LHCN-M2 (cell line): Measurements from ENCODE around the gene LGR6. TPM values are rescaled to one million over a fixed set of nuclear protein-coding genes. Genes with fewer than 3 reads are reported as not detected.
A peak's percentile ranks its signal among the peaks of the same experiment; 100 is the strongest.

Experiments used
- DNase-seq: peaks from one replicate; pipeline ENCODE4 v3.0.0-alpha.2; 2012; ENCODE audit warnings: low read depth
- total RNA-seq: library from RNA; depleted of rRNA; stranded (reverse); fragments of >200 nt; gene quantifications from 2 replicates; pipeline ENCODE4 v1.2.3, GENCODE V29; 2014

The LGR6 gene
- total RNA-seq, 1 experiment from 2014 or later = not detected

- DNase-seq = no peak
Observed at GRCh38 chr1:202263628-202264027, 70.0 kb downstream of the LGR6 start.

GRCh38 chr1:202264300-202264699, 70.7 kb downstream of the LGR6 start:
- no peak for DNase-seq

DNA sequence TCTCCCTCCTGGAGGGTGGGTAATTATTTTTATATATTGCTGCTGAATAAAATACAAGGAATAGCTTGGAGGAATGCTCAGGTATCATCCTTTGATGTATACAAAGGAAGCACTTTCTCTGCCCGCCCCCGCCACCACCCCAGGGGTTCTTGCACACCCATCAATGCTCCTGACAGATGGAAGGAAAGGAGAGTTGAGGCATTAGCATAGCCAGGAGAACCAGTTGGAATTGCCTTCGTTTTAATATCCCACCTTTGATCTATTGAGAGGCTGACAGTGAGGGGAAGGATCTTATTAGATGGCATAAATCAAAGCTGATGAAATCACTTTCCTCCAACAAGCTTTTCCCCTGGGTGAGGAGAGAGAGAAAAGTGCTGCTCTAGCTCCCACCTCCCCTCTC, 71.1 kb downstream of the LGR6 start:
- no peak for DNase-seq

- no peak for DNase-seq
Observed at GRCh38 chr1:202266061-202266765, 72.6 kb downstream of the LGR6 start.

GRCh38 chr1:202268032-202268431, 74.4 kb downstream of the LGR6 start:
- no peak for DNase-seq

- DNase-seq = no peak
Observed at GRCh38 chr1:202268817-202269216, 75.2 kb downstream of the LGR6 start.

DNA sequence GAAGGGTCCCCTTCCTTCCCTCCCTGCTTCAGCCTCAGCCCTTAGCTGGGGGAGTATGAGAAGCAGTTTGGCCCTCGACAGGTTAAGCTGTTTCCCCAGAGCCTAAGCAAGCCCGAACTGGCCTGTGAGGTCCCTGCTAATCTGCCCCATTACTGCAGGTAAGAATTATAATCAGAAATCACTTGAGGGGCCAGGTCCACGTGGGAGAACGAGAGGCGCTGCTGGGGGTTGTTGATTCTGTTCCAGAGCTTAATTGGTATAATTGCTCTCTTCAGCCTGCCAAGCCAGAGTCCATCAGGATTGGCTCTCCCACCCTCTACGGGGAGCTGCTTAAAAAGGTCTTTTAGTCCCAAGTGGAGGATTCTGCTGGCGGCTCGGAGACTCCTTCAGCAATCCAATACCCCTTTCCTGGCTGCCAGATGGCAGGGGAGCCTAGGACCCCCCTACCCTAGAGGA, 77.3 kb downstream of the LGR6 start:
- no peak for DNase-seq

DNA sequence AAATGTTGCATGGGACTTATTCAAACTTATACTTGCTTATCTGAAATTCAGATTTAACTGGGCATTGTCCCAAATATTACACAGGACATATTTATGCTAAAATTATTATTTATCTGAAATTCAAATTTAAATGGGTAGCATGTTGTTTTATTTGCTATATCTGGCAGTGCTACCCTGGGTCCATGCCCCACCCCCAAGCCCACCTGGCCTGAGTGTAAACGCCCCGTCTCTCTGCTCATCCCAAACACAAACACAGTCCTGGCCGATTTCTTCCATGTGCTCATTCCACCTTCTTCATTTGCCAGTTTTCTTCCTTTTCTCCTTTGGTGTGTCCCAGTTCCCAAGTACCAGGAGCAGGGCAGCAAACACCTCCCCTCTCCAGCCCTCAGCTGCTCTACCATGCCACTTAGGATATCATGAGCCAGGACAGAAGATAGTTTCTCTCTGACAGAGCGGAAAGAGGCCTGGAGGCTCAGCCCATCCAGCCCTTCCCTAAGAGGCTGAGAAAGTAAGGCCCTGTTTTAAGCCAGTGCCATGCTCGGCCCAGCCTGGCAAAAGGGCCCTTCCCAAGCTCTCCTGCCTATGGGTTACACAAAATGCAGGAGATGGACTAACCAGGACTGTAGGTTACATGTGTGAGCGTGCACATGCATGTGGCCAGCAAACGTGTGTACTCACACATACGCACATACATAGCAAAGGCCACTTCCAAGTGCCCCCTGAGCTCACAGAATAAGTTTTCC, 78.7 kb downstream of the LGR6 start:
- DNase-seq = no peak

DNA sequence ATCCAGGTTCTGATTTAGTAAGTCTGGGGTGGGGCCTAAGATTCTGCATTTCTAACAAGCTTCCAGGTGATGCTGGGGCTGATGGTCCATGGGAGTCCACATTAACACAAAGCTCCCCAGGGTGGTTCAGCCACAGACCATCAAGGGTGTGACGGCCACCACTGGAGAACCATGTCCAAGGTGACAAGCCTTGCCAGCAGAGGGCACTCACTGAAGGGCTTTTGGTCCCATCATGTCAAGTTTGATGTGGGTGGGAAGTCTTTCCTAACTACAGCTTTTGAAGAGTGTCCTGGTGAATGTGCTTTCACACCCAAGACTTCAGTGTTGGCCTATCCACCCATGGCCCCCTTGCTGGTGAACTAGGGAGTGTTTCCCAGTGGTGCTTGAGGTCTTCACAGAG, 81.0 kb downstream of the LGR6 start:
- DNase-seq = peak; percentile 30

- DNase-seq = no peak
Observed at GRCh38 chr1:202275061-202275770, 81.6 kb downstream of the LGR6 start.

DNA sequence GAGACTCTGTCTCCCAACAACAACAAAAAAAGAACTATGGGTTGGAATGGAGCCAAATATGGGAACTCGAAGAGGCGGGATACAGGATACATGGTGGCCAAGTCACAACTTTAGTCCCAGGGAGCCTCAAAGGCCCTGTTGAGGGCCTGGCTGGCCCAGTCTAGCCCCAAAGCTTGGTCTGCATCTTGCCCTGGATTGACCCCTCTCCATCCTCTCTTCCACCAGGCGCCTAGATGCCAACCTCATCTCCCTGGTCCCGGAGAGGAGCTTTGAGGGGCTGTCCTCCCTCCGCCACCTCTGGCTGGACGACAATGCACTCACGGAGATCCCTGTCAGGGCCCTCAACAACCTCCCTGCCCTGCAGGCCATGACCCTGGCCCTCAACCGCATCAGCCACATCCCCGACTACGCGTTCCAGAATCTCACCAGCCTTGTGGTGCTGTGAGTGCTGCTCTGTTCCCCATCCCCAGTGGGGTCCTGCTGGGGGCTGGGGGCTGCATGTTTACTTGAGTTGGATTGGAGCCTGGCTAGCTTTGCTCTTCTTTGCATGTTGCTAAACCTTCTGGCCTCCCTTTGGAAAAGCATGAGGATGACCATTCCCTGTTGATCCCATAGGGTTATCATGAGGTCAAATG, 82.6 kb downstream of the LGR6 start:
- DNase-seq = no peak

DNA sequence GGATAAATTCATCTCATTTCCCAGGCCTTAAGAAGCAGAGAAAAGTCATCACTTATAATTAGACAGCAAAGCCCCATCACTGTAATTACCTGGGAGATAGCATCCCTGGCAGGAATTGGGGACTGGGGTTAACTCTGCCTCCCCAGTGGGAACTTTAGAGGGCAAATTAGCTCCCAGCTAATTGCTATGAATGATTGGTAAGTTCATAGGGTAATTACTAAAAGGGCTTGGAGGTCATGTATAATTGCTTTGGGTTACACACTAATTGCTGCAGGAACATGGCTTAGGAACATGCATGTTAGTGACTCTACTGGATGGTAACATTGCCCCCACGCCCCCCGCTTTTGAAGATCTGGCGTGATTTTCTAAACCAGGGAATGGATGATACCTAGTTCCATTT, 83.3 kb downstream of the LGR6 start:
- DNase-seq = no peak

DNA sequence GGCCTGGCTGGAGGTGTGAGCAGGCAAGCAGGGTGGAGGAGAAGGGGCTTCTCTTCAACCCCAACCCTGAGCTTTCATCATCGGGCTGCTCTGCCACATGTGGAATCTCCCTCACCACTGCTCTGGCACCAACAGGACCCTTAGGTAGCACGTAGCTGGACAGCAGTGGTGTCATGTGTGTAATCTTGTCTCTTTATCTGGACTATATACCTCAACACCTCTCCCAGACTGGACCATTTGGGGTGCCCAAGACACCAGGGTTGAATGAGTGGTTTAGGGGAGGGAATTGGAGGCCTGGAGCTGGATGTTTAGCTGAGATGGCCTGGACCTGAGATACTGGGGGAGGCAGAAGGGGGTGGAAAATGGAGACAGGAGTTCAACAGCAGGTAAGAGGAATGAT, 85.2 kb downstream of the LGR6 start:
- DNase-seq = no peak

DNA sequence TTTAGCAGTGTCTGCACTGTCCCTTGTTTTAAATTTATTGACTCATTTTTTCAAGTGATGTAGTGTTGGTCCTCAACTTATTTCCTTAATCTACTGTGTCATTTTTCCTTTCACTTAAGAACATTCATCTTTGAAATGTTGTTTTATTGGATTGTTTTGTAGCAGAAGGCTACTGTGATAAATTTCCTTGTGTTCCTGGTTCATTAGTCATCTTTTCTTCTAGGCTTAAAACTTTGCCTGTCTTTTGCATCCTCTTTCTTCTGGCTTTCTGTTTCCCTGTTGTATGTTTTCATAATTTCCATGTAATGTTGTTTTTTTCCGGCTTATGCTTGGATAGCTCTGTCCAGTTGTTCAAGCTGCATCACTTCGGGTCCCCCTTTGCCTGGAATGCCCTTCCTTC, 86.2 kb downstream of the LGR6 start:
- peak; percentile 25 for DNase-seq

DNA sequence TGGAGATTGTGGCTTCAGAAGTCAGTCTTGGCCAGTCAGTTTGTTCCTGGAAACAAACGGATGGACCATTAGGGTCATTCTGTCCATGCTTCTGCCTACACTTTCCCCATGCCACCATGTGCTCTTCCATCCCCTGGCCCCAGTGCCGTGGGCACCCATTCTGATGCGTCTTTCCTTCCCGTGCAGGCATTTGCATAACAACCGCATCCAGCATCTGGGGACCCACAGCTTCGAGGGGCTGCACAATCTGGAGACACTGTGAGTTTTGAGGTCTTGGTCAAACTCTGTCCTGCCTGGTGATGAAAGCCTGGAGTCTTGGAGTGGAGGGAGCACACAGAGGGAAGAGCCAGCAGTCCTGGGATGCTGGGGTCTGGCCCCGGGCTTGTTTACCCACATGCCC, 87.0 kb downstream of the LGR6 start:
- DNase-seq = no peak

- peak; percentile 61 for DNase-seq
Observed at GRCh38 chr1:202281316-202282024, 87.9 kb downstream of the LGR6 start.

- peak; percentile 26 for DNase-seq
Observed at GRCh38 chr1:202282025-202282371, 88.4 kb downstream of the LGR6 start.

- DNase-seq = no peak
Observed at GRCh38 chr1:202282596-202283283, 89.1 kb downstream of the LGR6 start.

DNA sequence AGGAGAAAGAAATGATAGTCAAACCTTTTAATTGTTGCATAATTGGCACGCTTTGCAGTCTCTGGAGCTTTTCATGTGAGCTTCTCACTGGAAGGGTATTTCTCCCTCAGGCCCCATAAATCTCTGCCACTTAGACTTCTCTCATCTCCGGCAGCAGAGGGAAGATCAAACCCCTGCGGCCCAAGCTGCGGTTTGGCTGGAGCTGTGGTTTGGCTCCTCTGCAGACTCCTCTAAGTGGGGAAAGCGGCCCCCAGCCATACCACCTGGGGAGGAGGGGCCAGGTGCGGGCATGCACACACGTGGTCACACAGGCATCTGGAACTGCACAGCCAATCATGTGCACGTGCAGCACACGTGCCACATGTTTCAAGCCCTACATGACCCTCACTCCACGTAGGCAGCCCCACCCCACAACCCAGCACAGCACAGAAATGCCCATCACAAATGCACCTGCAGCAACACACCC, 89.8 kb downstream of the LGR6 start:
- DNase-seq = peak; percentile 63

DNA sequence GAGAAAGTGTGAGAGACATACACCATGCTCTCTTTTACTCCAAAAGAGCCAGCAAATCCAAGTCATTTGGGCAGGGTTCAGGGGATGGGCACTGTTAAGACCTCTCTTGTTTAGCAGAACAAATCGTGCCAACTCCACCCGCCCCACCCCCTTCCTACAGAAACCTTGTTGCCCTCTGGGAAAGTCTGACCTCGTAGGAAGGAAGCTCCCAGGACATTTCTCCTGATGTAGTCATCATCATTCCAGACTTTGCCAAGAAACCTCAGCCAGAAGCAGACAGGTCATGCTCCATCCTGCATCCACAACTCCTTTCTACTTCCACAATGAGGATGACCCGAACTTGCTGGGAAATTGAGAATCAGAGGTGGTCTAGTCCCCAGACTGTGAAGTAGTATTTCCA, 90.4 kb downstream of the LGR6 start:
- DNase-seq = peak; percentile 70

DNA sequence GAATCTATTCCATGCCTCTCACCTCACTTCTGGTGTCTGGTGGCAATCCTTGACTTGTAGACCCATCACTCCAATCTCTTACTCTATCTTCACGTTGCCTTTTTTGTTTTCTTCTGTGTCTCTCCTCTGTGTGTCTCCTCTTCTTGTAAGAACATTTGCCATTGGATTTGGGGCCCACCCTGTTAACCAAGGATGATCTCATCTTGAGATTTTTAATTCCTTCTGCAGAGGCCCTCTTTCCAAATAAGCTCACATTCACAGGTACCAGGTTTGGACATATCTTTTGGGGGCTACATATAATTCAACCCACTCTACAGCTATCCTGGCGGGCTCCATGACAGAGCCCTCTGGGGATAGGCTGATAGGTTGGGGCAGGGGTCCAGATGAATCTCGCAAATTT, 92.3 kb downstream of the LGR6 start:
- DNase-seq = no peak
